Stimulated activated naive CD4-positive, alpha-beta T cell treated with Interleukin-2 at 50 U/mL for 16 hours (primary cell): ENCODE data around the gene RNF38.
"Not testable (repeated sequence)": the region's sequence is repeated elsewhere in the genome, so short reads cannot be mapped to it uniquely, and the experiment has no call there.

Source experiments
- DNase-seq: peaks from one replicate; lab custom pipeline; 2025; lab: John Stamatoyannopoulos, UW

RNF38 gene

DNA sequence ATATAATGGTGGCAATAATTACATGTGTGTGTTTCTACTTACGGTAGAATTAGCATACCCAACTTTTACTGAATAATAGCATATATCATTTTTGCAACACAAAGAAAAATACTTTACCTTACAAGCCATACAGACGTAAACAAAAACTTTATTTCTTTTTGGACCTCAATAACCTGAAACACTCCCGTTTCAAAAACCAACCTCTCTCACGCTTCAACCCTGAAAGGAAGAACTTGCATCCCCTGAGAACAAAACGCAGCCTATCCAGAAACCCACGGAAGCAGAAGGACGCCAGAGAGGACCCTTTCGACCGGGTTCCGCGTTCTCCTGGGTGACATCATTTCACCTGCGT is at the start of gene RNF38:
RNF38 (minus strand) TSS at position 290 of the 352 bp plus-strand sequence; CDS start at position 129, 161 bp downstream.
- no peak for DNase-seq

GRCh38 chr9:36448555-36448954 is 48.5 kb upstream of the RNF38 start:
- DNase-seq = not testable (repeated sequence)

DNA sequence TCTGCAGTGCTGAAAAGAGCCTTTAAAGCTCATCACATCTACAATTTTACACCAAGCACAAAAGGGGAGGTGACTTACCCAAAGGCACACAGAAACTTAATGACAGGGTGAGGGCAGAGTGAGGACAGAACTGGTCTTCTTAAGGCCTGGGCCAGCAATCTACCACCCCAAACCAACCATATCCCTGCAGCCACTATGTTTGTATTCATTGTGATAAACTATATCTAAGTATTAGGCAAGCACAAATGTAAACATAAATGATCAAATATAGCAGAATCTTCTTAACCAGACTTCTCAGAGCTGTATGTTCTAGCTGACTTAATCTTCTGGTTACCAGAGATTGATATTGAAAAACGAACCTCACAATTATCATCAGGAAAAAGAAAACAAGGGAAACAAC is 47.9 kb upstream of the RNF38 start:
- no peak for DNase-seq

- not testable (repeated sequence) for DNase-seq
Observed at GRCh38 chr9:36446678-36447077, 46.6 kb upstream of the RNF38 start.

- DNase-seq = no peak
Observed at GRCh38 chr9:36445800-36446361, 45.8 kb upstream of the RNF38 start.

- no peak for DNase-seq
Observed at GRCh38 chr9:36444203-36444602, 44.1 kb upstream of the RNF38 start.

DNA sequence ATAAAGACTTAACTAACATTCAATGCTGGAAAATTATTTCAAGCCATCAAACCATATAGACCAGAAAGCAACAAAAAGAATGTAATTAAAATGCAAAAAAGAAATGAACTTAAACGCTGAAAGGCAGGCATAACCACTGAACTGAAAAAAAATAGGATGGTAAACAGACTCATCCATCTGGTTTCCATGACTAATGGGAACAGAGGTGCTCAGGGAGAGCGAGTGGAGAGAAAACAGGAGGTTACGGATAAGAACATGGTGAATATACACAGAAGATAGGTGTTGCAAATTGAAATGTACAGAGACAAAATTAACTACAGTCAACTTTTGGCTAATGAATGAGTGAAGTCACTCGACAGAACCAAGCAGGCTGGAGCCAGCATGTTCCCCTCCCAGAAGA is 43.5 kb upstream of the RNF38 start:
- DNase-seq = no peak

DNA sequence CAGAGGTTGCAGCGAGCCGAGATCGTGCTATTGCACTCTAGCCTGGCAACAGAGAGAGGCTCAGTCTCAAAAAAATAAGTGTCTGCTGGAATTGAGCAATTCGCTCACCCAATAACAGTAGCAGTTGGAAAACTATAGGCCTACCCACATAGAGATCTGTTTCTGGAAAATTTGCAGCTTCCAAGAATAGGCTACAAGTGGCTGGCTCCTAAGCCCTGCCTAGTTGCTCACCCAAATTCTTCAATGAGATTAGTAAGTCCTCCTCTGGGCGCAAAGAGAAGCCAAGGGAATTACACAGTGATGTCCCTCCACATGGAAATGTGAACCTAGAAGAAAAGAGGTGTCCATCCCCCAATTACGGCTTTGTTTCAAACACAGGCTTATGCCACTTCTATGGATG is 42.6 kb upstream of the RNF38 start:
- DNase-seq = no peak

DNA sequence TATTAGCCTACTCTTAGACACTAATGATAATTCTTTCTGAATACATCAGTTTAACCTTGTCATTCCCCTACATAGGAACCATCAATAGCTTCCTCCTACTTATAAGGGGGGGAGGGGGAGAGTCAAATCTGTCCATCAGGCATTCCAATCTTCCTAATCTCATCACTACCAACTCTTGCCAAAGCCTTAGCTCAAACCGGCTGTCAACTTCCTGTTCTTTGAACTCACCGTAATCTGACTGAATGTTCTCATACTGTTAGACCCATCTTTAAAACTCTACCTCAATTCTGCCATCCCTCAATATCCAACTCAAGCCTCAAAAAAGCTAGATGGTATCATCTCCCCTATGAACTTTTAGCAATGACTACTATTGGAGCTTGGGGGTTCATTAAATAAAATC is 41.9 kb upstream of the RNF38 start:
- no peak for DNase-seq

DNA sequence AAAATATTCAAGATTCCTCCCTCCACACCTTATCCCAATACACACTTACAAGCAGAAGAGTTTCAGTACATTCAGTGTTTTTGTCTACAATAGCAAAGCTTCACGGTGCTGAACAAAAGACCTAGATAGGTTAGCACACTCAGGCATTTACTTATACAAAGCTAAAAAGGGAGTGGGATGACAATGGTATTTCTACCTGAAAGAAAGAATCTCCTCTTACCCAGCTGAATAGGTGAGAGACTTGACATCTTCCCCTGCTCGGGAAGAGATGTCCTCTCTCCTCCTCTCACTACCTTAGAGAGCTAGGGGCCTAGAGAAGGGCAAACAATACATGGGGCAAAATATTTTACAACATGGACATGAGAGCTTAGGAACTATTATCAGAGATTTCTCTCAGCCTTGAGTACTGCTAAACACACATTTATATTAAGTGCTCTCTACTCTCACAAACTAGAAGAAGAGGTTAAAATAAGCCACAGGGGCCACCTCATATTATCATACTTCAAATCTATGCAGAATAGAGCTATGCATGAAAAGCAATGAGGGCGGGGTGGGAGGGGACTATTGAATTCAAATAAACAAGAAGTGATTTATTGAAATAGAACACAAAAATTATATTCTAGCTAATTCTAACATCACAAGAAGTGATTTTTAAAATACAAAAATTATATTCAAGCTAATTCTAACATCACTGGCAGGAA is 38.6 kb upstream of the RNF38 start:
- no peak for DNase-seq

DNA sequence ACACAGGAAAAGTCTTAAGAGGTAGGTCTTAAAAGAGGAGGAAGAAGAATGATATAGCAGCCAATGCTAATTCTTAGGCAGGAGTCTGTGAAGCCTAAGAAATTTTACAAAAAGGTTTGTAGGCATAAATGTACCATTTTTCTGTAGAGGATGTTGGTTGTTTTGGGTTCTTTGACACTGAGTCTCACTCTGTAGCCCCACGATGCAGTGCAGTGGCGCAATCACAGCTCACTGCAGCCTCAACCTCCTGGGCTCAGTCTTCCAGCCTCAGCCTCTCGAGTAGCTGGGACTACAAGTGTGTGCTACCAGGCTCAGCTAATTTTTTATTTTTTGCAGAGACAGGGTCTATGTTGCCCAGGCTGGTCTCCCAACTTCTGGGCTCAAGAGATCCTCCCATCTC is 37.7 kb upstream of the RNF38 start:
- no peak for DNase-seq

DNA sequence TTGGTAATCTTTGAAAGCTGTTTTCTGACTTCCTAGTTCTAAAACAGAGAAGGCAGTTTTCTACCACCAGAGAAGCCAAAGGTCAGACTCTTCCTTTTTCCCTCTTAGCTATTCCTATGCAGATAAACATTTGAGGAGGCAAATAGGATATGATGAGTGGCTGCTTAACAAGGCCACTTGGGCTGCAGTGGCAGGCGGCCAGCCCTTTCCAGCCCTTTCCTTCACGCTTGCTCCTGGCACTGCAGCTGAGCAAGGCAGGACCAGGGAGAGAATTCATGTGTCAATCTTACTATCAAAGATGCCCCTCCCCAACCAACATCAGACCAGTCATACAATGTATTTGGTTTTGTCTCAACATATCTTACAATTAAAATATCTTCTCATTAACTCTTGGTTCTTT is 36.8 kb upstream of the RNF38 start:
- no peak for DNase-seq

DNA sequence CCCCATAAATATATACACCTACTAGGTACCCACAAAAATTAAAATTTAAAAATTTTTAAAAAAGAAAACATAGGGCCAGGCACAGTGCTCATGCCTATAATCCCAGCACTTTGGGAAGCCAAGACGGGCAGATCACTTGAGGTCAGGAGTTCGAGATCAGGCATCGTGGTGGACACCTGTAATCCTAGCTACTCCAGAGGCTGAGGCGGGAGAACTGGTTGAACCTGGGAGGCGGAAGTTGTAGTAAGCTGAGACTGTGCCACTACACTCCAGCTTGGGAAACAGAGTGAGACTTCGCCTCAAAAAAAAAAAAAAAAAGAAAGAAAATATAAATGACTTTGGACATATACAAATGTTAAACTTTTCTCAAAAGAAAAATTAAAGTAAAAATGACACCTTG is 33.3 kb upstream of the RNF38 start:
- DNase-seq = no peak

DNA sequence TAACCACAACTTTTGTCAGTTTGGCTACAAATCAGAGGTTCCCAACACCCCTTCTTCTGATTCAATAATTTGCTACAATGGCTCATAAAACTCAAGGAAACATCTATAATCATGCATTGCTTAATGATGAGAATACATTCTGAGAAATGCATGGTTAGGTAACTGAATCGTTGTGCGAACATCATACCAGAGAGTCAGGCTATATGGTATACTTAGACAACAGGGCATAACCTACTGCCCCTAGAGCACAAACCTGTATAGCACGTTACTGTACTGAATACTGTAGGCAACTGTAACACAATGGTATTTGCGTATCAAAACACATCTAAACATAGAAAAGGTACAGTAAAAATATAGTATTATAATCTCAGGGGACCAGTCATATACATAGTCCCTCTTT is 31.0 kb upstream of the RNF38 start:
- no peak for DNase-seq

- no peak for DNase-seq
Observed at GRCh38 chr9:36426945-36427344, 26.9 kb upstream of the RNF38 start.

GRCh38 chr9:36426348-36426747 is 26.3 kb upstream of the RNF38 start:
- DNase-seq = no peak

- no peak for DNase-seq
Observed at GRCh38 chr9:36424289-36425055, 24.4 kb upstream of the RNF38 start.

DNA sequence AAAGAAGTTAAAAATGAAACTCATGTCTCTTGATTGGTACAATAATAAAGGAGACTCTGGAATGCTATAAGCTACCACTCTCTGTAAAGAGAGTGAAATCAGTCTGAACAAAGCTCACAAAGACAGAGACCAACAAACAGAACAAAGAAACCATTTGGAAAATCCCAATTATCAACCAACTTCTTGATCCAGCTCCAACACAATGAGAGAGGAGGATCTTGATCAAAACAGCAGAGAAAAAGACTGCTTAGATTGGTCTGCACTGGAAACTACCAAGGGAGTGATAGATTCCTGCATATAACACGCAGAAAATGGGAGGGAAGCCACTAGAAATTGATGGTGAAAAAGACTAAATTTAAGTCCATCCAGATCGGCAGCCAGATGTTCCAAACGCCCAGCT is 23.1 kb upstream of the RNF38 start:
- DNase-seq = no peak

DNA sequence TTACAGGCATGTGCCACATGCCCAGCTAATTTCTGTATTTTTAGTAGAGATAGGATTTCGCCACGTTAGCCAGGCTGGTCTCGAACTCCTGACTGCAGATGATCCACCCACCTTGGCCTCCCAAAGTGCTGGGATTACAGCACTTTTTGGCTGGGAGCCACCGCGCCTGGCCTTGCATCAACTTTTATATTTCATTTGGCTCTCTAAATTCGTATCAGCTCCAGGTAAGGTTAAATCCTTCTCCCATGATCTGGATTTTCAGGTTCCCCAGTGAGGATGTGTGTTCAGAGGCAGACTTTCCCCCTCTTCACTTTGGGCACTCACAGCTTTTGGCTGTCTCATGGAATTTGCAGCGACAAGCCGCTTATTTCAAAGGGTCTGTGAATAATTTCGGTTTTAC is 16.8 kb upstream of the RNF38 start:
- DNase-seq = no peak

DNA sequence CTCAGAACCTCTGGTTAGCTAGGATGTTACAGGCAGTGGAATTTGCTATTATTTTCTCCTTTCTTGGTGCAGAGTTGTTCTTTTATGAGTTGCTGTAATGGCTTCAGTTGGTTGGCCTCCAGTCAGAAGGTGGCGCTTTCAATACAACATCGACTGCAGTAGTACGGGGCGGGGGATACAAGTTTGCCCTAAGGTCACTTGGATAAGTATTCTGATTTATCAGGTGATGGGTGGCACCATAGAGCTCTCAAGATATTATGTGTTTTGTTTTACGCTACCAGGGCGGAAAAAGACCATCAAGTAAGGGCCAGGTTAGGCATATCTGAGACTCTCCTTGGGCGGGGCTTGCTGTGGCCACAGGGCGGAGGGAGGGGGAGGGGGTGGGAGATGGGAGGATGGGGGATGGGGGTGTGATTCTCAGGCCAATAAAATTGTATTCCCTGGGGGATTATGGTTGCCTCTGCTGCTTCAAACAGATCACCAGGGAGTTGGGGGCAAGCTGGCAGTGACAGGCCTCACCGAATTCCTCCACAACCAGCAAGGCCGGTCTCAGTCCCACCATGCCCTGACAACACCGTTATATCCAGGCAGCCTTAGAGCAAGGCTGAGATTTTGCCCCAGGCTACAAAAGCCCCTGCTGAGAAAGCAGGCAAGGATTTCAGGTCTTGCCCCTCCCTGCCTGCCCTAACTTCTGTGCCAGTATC is 15.9 kb upstream of the RNF38 start:
- no peak for DNase-seq

- not testable (repeated sequence) for DNase-seq
Observed at GRCh38 chr9:36411410-36411809, 11.3 kb upstream of the RNF38 start.

DNA sequence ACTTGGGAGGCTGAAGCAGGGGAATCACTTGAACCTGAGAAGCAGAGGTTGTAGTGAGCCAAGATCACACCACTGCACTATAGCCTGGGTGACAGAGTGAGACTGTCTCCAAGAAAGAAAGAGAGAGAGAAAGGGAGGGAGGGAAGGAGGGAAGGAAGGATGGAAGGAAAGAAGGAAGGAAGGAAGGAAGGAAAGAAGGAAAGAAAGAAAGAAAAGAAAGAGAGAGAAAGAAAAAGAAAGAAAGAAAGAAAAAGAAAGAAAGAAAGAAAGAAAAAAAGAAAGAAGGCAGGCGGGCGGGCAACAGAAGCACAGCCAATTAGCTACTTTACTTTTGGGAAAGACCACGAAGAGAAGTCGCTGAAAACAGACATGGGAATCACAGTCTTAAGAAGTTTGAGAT is 9.0 kb upstream of the RNF38 start:
- not testable (repeated sequence) for DNase-seq
